Measurements from ENCODE around the gene ZNRD2.

Gene ZNRD2

GRCh38 chr11:65538232-65538914 is 31.9 kb upstream of the ZNRD2 start:
- no peak for DNase-seq (ENCODE audit: low read depth)

GRCh38 chr11:65538915-65539743 is 31.1 kb upstream of the ZNRD2 start:
- DNase-seq (ENCODE audit: low read depth) = no peak

DNA sequence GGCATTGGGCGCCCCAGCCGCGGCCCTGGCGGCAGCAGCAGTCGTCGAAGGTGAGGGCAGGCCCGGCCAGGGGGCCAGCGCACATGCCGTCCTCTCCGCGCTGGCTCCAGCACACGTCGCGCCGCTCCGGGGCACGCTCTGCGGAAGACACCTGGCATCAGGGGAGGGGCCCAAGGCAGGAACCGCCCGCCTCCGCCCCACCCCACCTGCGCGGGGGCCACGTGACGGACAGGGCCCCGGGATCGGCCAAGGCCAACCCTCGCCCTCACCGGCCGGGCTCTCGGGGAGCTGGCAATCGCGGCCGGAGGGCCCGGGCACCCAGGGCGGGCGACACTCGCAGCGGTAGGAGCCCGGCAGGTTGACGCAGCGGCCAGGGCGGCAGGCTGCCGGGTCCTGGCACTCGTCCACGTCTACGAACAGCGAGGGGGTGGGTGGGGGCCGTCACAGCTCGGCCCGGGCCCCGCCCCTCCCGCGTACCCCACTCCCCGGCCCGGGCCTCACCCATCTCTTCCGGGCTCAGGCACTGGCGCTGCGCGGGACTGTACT is 30.5 kb upstream of the ZNRD2 start:
- no peak for DNase-seq (ENCODE audit: low read depth)

DNA sequence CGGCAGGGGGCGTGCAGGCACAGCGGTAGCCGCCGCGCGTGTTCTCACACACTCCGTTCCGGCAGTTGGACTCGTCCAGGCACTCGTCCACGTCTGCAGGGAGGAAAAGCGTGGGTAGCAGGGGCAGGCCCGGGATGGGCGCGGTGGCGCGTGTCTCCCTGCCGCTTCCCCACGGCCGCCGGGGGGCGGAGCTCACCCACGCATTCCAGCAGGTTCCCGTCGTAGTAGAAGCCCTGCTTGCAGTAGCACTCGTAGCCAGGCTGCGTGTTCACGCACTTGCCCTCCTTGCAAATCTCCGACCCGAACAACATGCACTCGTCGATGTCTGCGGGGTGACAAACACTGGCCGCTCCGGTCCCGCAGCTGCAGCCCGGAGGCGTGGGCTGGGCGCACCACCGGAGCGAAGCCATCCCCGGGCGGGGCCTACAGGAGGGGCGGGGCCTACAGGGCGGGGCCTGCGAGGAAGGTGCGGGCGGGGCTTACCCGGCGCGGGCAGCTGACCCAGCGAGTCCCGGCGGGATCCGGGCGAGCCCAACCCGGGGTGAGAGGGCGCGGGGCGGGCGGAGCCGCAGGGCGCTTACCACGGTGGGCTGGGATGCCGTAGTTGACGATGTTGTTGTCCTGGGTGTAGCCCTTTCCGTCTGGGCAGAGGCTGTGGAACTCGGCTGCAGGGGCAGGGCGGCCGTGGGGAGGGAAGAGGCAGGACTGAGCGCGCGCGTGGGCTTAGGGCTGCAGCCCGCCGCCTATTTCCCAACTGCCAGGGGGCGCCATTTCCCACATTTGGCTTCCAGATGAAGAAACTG is 29.8 kb upstream of the ZNRD2 start:
- no peak for DNase-seq (ENCODE audit: low read depth)

- no peak for DNase-seq (ENCODE audit: low read depth)
Measured at GRCh38 chr11:65541093-65541982, 28.9 kb upstream of the ZNRD2 start.

DNA sequence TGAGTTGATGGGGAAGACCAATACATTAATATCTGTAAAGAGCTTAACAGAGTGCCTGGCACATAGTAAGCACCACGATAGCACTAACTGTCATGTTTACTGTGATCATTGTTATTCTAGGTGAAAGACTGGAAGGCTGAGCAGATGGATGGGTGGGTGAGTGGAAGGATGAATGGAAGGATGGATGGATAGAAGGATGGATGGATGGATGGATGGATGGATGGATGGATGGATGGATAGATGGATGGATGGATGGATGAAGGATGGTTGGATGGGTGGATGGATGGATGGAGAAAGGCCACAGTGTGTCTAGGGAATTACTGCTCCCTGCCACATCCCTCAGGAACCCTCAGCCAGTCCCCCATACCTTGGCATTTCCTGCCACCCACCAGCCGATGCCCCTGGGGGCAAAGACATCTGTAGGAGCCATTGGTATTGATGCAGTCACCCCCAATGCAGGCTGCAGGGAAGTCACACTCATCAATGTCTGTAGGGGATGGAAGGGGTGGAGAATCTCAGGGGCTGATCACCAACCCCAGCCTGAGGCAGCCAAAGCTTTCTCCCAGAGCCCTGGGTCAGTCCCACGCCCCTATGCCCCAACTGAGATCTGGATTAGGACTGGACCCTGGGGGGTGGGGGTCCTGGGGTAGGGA is 27.4 kb upstream of the ZNRD2 start:
- no peak for DNase-seq (ENCODE audit: low read depth)

GRCh38 chr11:65545853-65546216 is 24.4 kb upstream of the ZNRD2 start:
- DNase-seq (ENCODE audit: low read depth) = no peak

DNA sequence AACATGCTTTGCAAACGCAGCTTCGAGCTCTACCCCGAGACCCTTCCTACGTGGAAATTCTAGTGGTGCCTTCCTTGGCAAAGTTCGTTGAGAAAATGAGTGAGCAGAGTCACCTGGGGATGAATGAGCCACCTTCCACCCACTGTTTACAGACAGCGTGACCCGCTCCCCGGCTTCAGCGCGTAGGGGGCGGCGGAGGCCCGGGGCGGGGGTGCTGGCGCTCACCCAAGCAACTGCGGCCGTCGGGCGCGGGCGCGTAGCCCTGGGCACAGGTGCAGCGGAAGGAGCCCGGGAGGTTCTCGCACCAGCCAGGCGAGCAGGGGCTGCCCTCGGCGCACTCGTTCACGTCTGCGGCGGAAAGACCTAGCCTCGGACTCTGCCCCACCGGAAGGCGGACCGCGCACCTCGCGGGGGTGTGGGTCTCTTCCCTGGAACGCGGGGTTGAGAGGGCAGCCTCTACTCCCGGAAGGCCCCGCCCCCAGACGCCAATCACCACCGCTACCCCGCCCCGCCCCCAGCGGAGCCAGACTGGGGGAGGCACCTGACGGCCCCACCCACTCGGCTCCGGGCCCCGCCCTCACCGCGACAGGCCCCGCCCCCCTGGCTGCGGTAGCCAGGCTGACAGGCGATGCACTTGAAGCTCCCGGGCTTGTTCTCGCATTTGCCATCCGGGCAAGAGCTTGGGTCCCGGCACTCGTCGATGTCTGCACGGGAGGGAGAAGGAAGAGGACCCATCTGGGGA is 23.9 kb upstream of the ZNRD2 start:
- DNase-seq (ENCODE audit: low read depth) = no peak

DNA sequence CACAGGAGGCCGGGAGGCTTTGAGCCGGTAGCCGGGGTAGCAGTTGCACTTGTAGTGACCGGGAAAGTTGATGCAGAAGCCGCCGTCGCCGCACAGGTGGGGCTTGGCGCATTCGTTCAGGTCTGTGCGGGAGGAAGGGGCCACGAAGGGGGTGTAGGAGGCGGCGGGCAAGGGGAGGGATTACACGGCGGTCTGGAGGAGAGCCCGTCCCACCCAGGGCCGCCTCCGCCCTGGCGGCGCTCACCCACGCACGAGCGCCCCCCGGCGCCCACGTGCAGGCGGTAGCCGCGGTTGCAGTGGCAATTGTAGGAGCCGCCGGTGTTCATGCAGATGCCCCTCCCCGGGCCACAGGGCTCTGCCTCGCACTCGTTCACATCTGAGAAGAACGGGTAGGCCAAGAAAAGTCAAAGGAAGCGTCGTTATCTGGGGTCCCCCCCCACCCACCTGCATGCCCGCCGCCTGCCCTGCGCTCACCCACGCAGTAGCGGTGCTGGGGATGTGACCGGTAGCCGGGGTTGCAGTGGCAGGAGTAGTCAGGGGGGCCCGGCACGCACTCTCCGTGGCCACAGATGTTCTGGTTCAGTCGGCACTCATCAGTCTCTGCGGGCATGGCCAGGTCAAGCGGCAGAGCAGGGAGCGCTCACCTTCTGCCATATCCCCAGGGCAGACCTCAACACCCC is 22.7 kb upstream of the ZNRD2 start:
- DNase-seq (ENCODE audit: low read depth) = no peak

- no peak for DNase-seq (ENCODE audit: low read depth)
Measured at GRCh38 chr11:65548395-65548794, 21.9 kb upstream of the ZNRD2 start.

GRCh38 chr11:65549096-65549495 is 21.2 kb upstream of the ZNRD2 start:
- DNase-seq (ENCODE audit: low read depth) = no peak

- DNase-seq (ENCODE audit: low read depth) = no peak
Measured at GRCh38 chr11:65551572-65552387, 18.5 kb upstream of the ZNRD2 start.

DNA sequence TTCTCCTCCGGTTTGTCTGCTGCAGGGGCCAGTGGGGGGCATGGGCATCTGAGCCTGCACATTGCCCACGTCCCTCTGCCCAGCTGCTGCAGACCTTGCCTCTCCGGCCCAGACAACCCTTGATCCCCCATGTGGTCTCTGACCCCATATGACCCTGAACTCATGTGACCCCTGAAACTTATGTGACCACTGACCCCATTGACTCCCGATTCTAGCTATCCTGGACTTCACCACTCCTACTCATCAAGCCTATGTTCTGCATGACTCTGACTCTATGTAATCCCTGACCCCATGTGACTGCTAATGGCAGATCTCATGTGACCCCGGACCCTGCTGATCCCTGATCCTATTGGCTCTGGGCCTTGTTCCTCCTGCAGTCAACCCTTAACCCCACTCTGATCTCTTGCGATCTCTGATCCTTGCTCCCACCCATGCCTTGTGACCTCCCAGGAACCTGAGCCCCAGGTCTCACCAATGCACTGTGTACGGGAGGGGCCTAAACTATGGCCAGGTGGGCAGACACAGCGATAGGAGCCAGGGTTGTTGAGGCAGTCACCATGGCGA is 17.8 kb upstream of the ZNRD2 start:
- DNase-seq (ENCODE audit: low read depth) = no peak

- DNase-seq (ENCODE audit: low read depth) = no peak
Measured at GRCh38 chr11:65553301-65554001, 16.8 kb upstream of the ZNRD2 start.

DNA sequence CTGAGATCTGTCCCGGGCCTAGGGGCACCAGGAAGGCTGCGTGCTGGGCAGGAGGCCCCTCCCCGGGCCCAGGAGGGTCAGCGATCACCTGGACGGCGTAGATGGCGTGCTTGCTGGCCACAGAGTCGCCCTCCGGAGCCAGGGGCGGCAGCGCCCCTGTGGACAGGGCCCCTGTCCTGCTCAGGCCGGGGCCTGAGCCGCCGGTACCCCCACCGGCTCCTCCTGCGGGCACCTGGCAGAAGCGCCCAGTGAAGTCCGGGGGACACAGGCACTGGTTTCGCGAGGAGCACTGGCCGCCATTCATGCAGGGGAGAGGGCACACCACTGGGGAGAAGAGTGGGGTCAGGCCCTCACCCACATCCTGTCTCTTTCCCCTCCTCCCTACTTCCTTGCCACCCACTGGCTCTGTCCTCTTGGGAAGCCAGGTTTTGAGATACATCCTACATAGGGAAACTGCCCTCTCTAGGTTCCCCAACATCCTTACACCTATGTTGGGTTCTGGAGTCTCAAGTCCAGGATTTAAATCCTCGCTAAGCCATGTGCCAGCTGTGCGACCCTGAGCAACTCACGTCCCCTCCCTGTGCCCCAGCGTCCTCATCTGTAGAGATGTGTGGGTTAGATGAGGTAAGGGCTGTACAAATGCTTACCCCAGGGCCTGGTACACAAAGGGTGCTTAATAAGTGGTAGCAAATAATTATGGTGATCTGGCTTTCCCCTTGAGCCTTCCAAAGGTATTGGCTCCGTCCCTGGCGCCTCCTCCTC is 16.0 kb upstream of the ZNRD2 start:
- DNase-seq (ENCODE audit: low read depth) = no peak

DNA sequence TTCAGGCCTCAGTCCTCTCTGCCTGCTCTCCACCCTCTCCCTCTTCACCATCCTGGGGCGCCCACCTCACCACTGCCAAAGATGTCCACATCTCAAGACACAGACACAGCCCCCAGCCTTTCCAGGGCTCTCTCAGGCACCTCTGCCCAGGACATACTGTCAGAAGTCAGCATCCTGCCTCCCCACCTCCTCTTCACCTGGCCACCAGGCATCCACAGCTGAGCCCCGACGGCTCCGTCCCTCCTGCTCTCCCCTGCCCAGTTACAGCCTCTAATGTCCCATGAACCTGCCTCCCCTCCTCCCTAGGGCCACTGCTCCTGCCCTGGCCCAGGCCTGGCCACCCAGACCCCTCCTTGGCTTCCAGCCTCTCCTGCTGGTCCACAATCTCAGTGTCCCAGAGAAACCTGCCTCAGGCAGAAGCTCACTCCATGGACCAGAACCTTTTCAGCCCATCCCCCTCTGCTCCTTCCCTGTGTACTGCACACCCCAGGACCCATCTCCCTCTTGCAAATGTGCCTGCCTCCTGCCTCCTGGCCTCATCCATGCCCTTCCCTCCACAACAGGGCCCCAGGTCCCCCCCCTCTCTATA is 15.3 kb upstream of the ZNRD2 start:
- no peak for DNase-seq (ENCODE audit: low read depth)

Data from non-pigmented ciliary epithelial cell (primary cell).